Renal cortical epithelial cell (primary cell): Measurements from ENCODE around the gene MAP2K7. TPM values are rescaled to one million over a fixed set of nuclear protein-coding genes. Genes with fewer than 3 reads are reported as not detected.
"Not testable (repeated sequence)": the region's sequence is repeated elsewhere in the genome, so short reads cannot be mapped to it uniquely, and the experiment has no call there.

Experiments
- DNase-seq: peaks from one replicate; pipeline ENCODE4 v3.0.0-alpha.2; 2011; ENCODE audit warnings: low read depth
- total RNA-seq: library from RNA; depleted of rRNA; stranded (reverse); fragments of >200 nt; gene quantifications from 2 replicates; pipeline ENCODE4 v1.2.3, GENCODE V29; 2014

MAP2K7 gene
- 9.6 and 19.0 TPM in 2 replicates for total RNA-seq

GRCh38 chr19:7903244-7904073 is at the start of gene MAP2K7:
MAP2K7 (plus strand) TSS chr19:7903877; CDS start chr19:7903945, 68 bp downstream.
- DNase-seq = peak; percentile 94

- no peak for DNase-seq
Observed at GRCh38 chr19:7855426-7856108, 48.1 kb upstream of the MAP2K7 start.

- no peak for DNase-seq
Observed at GRCh38 chr19:7856109-7856591, 47.5 kb upstream of the MAP2K7 start.

- no peak for DNase-seq
Observed at GRCh38 chr19:7856679-7857663, 46.7 kb upstream of the MAP2K7 start.

GRCh38 chr19:7857727-7858108 is 46.0 kb upstream of the MAP2K7 start:
- no peak for DNase-seq

- no peak for DNase-seq
Observed at GRCh38 chr19:7858109-7858770, 45.4 kb upstream of the MAP2K7 start.

GRCh38 chr19:7859087-7859486 is 44.6 kb upstream of the MAP2K7 start:
- DNase-seq = not testable (repeated sequence)

- no peak for DNase-seq
Observed at GRCh38 chr19:7859831-7860713, 43.6 kb upstream of the MAP2K7 start.

- no peak for DNase-seq
Observed at GRCh38 chr19:7860714-7861618, 42.7 kb upstream of the MAP2K7 start.

- no peak for DNase-seq
Observed at GRCh38 chr19:7861619-7862412, 41.9 kb upstream of the MAP2K7 start.

GRCh38 chr19:7862413-7862951 is 41.2 kb upstream of the MAP2K7 start:
- DNase-seq = no peak

GRCh38 chr19:7863157-7863970 is 40.3 kb upstream of the MAP2K7 start:
- DNase-seq = no peak

GRCh38 chr19:7863971-7864689 is 39.5 kb upstream of the MAP2K7 start:
- DNase-seq = no peak

GRCh38 chr19:7864690-7865074 is 39.0 kb upstream of the MAP2K7 start:
- no peak for DNase-seq

- no peak for DNase-seq
Observed at GRCh38 chr19:7865262-7865911, 38.3 kb upstream of the MAP2K7 start.
